ENCODE results near the gene OTOP2.

OTOP2 gene

DNA sequence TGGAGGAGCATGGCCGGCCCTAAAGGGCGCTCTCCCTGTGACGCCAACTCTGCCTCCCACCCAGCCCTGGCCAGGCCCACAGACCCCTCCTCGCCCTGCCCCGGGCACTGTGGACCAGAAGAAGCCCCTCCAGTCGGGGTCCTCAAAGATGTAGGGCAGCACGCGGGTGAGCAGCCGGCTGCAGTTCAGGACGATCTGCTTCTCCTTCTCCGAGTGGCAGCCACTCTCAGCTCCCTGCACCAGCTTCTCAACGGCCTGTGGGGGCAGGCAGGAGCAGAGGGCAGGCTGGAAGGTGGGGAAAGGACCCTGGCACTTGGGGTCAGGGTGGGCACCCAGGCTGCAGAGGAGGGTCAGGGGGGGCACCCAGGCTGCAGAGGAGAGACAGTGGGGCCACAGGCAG is 39.6 kb downstream of the OTOP2 start:
- H3K36me3 ChIP-seq (ENCODE audit: control insufficient read depth, low read length) = no peaks in the 10 kb centered on the region
- H3F3A ChIP-seq (ENCODE audit: control insufficient read depth, insufficient read depth) = no peaks in the 10 kb centered on the region
- no peak overlapping the region for H3K27ac ChIP-seq (ENCODE audit: low read depth, low read length)
- no peaks in the 10 kb centered on the region for H3K9me3 ChIP-seq (ENCODE audit: control insufficient read depth, insufficient read depth, low read length)
- H4K20me1 ChIP-seq (ENCODE audit: control insufficient read depth, insufficient read depth, low read depth, low read length) = no peaks in the 10 kb centered on the region
- peaks cover 2% of the 10 kb centered on the region; the same call in 1 of the 2 replicates for H3K27me3 ChIP-seq (ENCODE audit: control insufficient read depth, low read length)
- H3K9me2 ChIP-seq (replicated peaks; ENCODE audit: control insufficient read depth, low read length) = no peaks in the 10 kb centered on the region
- no peak overlapping the region for H3K4me3 ChIP-seq (ENCODE audit: low read length)
- H3K79me2 ChIP-seq (ENCODE audit: control insufficient read depth, low read length) = no peaks in the 10 kb centered on the region
- H3K4me2 ChIP-seq (ENCODE audit: low read length) = no peak overlapping the region
- TF ChIP-seq, protein P1, sequence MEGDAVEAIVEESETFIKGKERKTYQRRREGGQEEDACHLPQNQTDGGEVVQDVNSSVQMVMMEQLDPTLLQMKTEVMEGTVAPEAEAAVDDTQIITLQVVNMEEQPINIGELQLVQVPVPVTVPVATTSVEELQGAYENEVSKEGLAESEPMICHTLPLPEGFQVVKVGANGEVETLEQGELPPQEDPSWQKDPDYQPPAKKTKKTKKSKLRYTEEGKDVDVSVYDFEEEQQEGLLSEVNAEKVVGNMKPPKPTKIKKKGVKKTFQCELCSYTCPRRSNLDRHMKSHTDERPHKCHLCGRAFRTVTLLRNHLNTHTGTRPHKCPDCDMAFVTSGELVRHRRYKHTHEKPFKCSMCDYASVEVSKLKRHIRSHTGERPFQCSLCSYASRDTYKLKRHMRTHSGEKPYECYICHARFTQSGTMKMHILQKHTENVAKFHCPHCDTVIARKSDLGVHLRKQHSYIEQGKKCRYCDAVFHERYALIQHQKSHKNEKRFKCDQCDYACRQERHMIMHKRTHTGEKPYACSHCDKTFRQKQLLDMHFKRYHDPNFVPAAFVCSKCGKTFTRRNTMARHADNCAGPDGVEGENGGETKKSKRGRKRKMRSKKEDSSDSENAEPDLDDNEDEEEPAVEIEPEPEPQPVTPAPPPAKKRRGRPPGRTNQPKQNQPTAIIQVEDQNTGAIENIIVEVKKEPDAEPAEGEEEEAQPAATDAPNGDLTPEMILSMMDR (IDR thresholded peaks at IDR 0.05; ENCODE audit: low read depth, low read length, poor library complexity, severe bottlenecking) = no peak
- no peak for TF ChIP-seq EZH2phosphoT487 (IDR thresholded peaks at IDR 0.05; ENCODE audit: borderline replicate concordance, low read length)
- peaks cover 9% of the 10 kb centered on the region for H3K4me1 ChIP-seq (ENCODE audit: control insufficient read depth, low read length)

DNA sequence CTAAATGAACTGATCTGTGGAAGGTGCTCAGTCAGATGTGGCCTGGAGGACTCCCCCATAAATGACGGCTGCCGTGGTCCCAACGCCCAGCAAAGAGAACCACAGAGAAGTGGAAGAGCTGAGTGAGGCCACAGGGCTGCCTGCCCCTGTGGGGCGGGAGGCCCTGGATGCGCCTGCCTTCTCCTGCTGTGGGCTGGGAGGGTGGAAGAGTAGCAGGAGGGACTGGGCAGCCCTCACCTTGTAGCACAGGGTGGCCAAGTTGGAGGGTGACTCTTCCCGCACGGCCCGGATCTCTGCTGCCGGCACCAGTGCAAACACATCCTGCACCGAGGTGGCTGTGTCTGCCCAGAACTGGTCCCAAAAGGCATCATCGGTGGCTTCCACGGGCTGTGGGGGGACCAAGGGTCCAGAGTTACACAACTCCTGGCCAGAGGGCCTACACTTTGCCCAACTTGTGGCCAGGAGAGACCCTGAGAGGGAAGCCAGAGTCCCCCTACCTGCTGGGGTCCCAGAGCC is 40.2 kb downstream of the OTOP2 start:
- Histone ChIP-seq H3K9me3 (ENCODE audit: control insufficient read depth, insufficient read depth, low read length) (no peaks in the 10 kb centered on the region), H4K20me1 (ENCODE audit: control insufficient read depth, insufficient read depth, low read depth, low read length) (no peaks in the 10 kb centered on the region), H3K9me2 (replicated peaks; ENCODE audit: control insufficient read depth, low read length) (no peaks in the 10 kb centered on the region), H3F3A (ENCODE audit: control insufficient read depth, insufficient read depth) (no peaks in the 10 kb centered on the region), H3K36me3 (ENCODE audit: control insufficient read depth, low read length) (no peaks in the 10 kb centered on the region), H3K27ac (ENCODE audit: low read depth, low read length) (no peak overlapping the region), H3K4me2 (ENCODE audit: low read length) (no peak overlapping the region), H3K27me3 (ENCODE audit: control insufficient read depth, low read length) (peaks cover 2% of the 10 kb centered on the region; the same call in 1 of the 2 replicates), H3K4me1 (ENCODE audit: control insufficient read depth, low read length) (peaks cover 9% of the 10 kb centered on the region), H3K4me3 (ENCODE audit: low read length) (no peak overlapping the region), H3K79me2 (ENCODE audit: control insufficient read depth, low read length) (no peaks in the 10 kb centered on the region)
- TF ChIP-seq EZH2phosphoT487 (IDR thresholded peaks at IDR 0.05; ENCODE audit: borderline replicate concordance, low read length) = no peak
- TF ChIP-seq, protein P1 (IDR thresholded peaks at IDR 0.05; ENCODE audit: low read depth, low read length, poor library complexity, severe bottlenecking) = no peak

DNA sequence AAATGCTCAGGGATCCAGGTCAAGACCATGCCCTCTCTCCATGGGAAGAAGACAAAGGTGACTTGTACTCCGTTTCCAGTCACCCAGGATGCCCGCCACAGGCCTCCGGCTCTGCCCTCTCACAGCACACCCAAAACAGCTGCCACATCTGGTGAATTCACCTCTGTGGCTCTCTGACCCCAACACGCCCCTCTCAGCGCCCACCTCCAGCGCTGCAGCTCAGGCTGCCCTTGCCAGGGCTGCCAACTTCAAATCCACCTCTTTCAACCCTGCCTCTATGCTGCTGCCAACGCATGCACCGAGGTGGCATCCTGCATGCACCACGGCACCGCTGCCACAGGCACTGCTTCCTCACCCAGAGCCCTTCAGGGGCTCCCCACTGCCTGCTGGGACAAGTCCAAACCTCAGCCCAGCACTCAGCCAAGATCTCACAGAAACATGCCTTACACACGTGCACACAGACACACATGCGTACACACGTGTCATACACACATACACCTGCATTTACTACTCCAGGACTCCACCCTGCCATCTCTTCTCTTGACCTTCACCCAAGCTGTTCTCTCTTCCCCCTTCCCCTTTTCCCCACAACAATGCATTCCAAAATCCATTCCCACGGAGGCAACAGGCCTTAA is 41.0 kb downstream of the OTOP2 start:
- H3K4me3 ChIP-seq (ENCODE audit: low read length) = no peak overlapping the region
- no peaks in the 10 kb centered on the region for H3K79me2 ChIP-seq (ENCODE audit: control insufficient read depth, low read length)
- H3K9me3 ChIP-seq (ENCODE audit: control insufficient read depth, insufficient read depth, low read length) = no peaks in the 10 kb centered on the region
- H3K4me2 ChIP-seq (ENCODE audit: low read length) = no peak overlapping the region
- no peak overlapping the region for H3K27ac ChIP-seq (ENCODE audit: low read depth, low read length)
- peaks cover 3% of the 10 kb centered on the region; the same call in 1 of the 2 replicates for H3K27me3 ChIP-seq (ENCODE audit: control insufficient read depth, low read length)
- TF ChIP-seq, protein P1 (IDR thresholded peaks at IDR 0.05; ENCODE audit: low read depth, low read length, poor library complexity, severe bottlenecking) = no peak
- no peak for TF ChIP-seq EZH2phosphoT487 (IDR thresholded peaks at IDR 0.05; ENCODE audit: borderline replicate concordance, low read length)
- no peaks in the 10 kb centered on the region for H3K9me2 ChIP-seq (replicated peaks; ENCODE audit: control insufficient read depth, low read length)
- peaks cover 9% of the 10 kb centered on the region for H3K4me1 ChIP-seq (ENCODE audit: control insufficient read depth, low read length)
- H3K36me3 ChIP-seq (ENCODE audit: control insufficient read depth, low read length) = no peaks in the 10 kb centered on the region
- no peaks in the 10 kb centered on the region for H4K20me1 ChIP-seq (ENCODE audit: control insufficient read depth, insufficient read depth, low read depth, low read length)
- H3F3A ChIP-seq (ENCODE audit: control insufficient read depth, insufficient read depth) = no peaks in the 10 kb centered on the region
